ENCODE results near the gene TMEM135. TPM values are rescaled to one million over a fixed set of nuclear protein-coding genes. Genes with fewer than 3 reads are reported as not detected.

TMEM135 gene
- polyA plus RNA-seq, 1 of the 3 experiments (the other 2 are of a cell fraction): 3.0 TPM

- no peaks in the 10 kb centered on the region for H3K79me2 ChIP-seq (ENCODE audit: insufficient read depth)
- peak overlapping the region in 1 of 2 experiments; percentile 24; a peak in 1 of 4 replicates for H3K27ac ChIP-seq (ENCODE audit: low read depth in 2 of 2, low read length in 1 of 2)
- H3K9me2 ChIP-seq: no peaks in the 10 kb centered on the region
- ChIA-PET POLR2A (no interaction called here), CTCF (interaction anchor here (1.2 to 1.7 kb wide), 4 partner anchors 10 to 386 kb away, joined by 4 read pairs; no protein-coding TSS in a partner anchor)
- no peak overlapping the region for H3K4me3 ChIP-seq (ENCODE audit: low read depth in 2 of 2, low read length in 1 of 2)
- peaks cover 5 to 10% of the 10 kb centered on the region in 2 experiments; a peak in 3 of 4 replicates for H3K4me1 ChIP-seq (ENCODE audit: control insufficient read depth in 1 of 2, insufficient read depth in 2 of 2, low read depth in 1 of 2, low read length in 1 of 2)
- H3F3A ChIP-seq (replicated peaks; ENCODE audit: insufficient read depth): no peaks in the 10 kb centered on the region
- 59% methylated on average over 3 of the region's 3 CpGs for WGBS (ENCODE audit: low lambda C conversion rate)
- no peak overlapping the region for H2AFZ ChIP-seq (ENCODE audit: low read depth)
- DNase-seq: peak; percentile 30
- H3K9ac ChIP-seq: no peak overlapping the region
- H3K9me3 ChIP-seq: no peaks in the 10 kb centered on the region
- TF ChIP-seq JUND (IDR thresholded peaks at IDR 0.05) (no peak), FOXJ3 (CRISPR knock-in tag; IDR thresholded peaks at IDR 0.05) (no peak), GATA2 (CRISPR knock-in tag; IDR thresholded peaks at IDR 0.05) (peak; percentile 82), EP300 (IDR thresholded peaks at IDR 0.05; ENCODE audit: borderline replicate concordance in 1 of 2, low read depth in 1 of 2, low read length in 1 of 2) (peak in 1 of 2 experiments; percentile 42; a peak in 1 of 4 replicates)
- H3K27me3 ChIP-seq (ENCODE audit: insufficient read depth): no peaks in the 10 kb centered on the region
- H4K20me1 ChIP-seq (ENCODE audit: insufficient read depth): no peaks in the 10 kb centered on the region
- peaks cover 3 to 11% of the 10 kb centered on the region in 2 experiments for H3K36me3 ChIP-seq (replicated peaks in 1 of 2; ENCODE audit: control insufficient read depth in 1 of 2, insufficient read depth in 2 of 2, low read length in 1 of 2)
- H3K4me2 ChIP-seq: no peak overlapping the region
Observed at GRCh38 chr11:87325490-87325872, 287.7 kb downstream of the TMEM135 start.

GRCh38 chr11:87326594-87326993 lies 288.9 kb downstream of the TMEM135 start:
- WGBS (ENCODE audit: low lambda C conversion rate): 91% methylated on average over 2 of the region's 2 CpGs
- Histone ChIP-seq H3K9me2 (no peaks in the 10 kb centered on the region), H3K27ac (ENCODE audit: low read depth in 2 of 2, low read length in 1 of 2) (no peak overlapping the region), H3K9me3 (no peaks in the 10 kb centered on the region), H3K36me3 (replicated peaks in 1 of 2; ENCODE audit: control insufficient read depth in 1 of 2, insufficient read depth in 2 of 2, low read length in 1 of 2) (peaks cover 2 to 7% of the 10 kb centered on the region in 2 experiments), H3K4me3 (ENCODE audit: low read depth in 2 of 2, low read length in 1 of 2) (no peak overlapping the region), H2AFZ (ENCODE audit: low read depth) (no peak overlapping the region), H3K4me2 (no peak overlapping the region), H3K27me3 (ENCODE audit: insufficient read depth) (no peaks in the 10 kb centered on the region), H3K4me1 (ENCODE audit: control insufficient read depth in 1 of 2, insufficient read depth in 2 of 2, low read depth in 1 of 2, low read length in 1 of 2) (peaks cover 5 to 10% of the 10 kb centered on the region in 2 experiments; a peak in 3 of 4 replicates), H3K9ac (no peak overlapping the region), H3K79me2 (ENCODE audit: insufficient read depth) (no peaks in the 10 kb centered on the region), H4K20me1 (ENCODE audit: insufficient read depth) (no peaks in the 10 kb centered on the region), H3F3A (replicated peaks; ENCODE audit: insufficient read depth) (no peaks in the 10 kb centered on the region)
- no peak for DNase-seq
- TF ChIP-seq TCF12 (IDR thresholded peaks at IDR 0.05) (no peak), CTCF (IDR thresholded peaks at IDR 0.05) (no peak), GATA2 (CRISPR knock-in tag; IDR thresholded peaks at IDR 0.05) (no peak), EZH2phosphoT487 (IDR thresholded peaks at IDR 0.05; ENCODE audit: borderline replicate concordance, low read depth) (no peak), MAX (IDR thresholded peaks at IDR 0.05; ENCODE audit: low read depth) (no peak), NFIC (IDR thresholded peaks at IDR 0.05; ENCODE audit: borderline replicate concordance) (no peak), TAF1 (IDR thresholded peaks at IDR 0.05; ENCODE audit: borderline replicate concordance, low read depth, low read length) (no peak), FOXJ3 (CRISPR knock-in tag; IDR thresholded peaks at IDR 0.05) (no peak), YY1 (IDR thresholded peaks at IDR 0.05; ENCODE audit: low read depth) (no peak), PBX3 (IDR thresholded peaks at IDR 0.05) (no peak), EP300 (IDR thresholded peaks at IDR 0.05; ENCODE audit: borderline replicate concordance in 1 of 2, low read depth in 1 of 2, low read length in 1 of 2) (no peak), SMC3 (IDR thresholded peaks at IDR 0.05; ENCODE audit: low read depth, low read length) (no peak), MEF2A (IDR thresholded peaks at IDR 0.05; ENCODE audit: borderline replicate concordance, low read depth) (no peak), ZBTB33 (IDR thresholded peaks at IDR 0.05; ENCODE audit: borderline replicate concordance, low read depth) (no peak)
- ChIA-PET POLR2A (no interaction called here), CTCF (interaction anchor here (1.2 to 1.4 kb wide), 2 partner anchors 332 to 387 kb away, joined by 4 read pairs; no protein-coding TSS in a partner anchor)

Data from SK-N-SH (cell line).